ENCODE results near the gene SEMA4C. TPM values are rescaled to one million over a fixed set of nuclear protein-coding genes. Genes with fewer than 3 reads are reported as not detected.

Gene SEMA4C
- total and polyA plus RNA-seq, 9 of the 15 experiments (the other 6 are each of a cell fraction or from before 2014, with no cell fraction given) = 0.32 to 59.7 (median 23.9) TPM

DNA sequence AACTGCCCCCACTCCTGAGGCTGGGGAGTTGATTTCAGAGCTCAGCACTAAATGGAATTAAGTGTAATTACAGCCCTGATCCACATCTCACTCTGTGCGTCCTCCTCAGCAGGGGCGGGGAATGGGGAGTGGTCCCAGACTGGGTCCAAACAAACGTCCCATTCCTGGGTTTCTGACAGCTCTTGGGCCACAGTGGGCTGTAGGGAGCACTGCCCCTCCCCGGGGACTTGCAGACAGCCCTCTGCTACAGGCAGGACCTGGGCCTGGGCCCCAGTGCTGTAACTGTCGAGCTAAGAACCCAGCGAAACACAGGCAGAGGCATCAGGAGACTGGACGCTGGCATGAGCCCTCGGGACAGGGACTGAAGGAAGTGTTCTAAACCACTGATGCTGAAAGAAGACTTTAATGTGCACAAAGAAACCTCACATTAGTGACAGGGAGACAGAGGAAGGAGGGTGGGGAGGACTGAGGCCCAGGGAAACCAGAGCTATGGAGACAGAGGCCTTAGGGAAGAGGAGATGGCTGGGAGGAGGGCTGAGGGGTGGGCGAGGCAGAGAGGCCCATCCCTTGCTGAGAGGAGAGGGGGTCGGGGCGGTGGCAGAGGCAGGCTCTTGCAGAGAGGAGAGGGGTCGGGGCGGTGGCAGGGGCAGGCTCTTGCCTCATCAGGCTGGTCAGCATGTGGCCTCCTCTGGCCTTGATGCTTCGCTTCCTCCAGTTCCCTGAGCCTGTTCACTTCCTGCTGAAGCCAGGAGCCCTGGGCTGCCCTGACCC, 5.8 kb upstream of the SEMA4C start (continued):
- TF ChIP-seq, protein P1, sequence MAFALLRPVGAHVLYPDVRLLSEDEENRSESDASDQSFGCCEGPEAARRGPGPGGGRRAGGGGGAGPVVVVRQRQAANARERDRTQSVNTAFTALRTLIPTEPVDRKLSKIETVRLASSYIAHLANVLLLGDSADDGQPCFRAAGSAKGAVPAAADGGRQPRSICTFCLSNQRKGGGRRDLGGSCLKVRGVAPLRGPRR (CRISPR knock-in tag; IDR thresholded peaks at IDR 0.05) = no peak
- TF ChIP-seq ETV1 (tag; conservative IDR thresholded peaks at IDR 0.05; ENCODE audit: low read depth) (no peak), MAZ (CRISPR knock-in tag; conservative IDR thresholded peaks at IDR 0.05 in 1 of 2, IDR thresholded peaks at IDR 0.05 in 1 of 2) (0 out of 4 replicates have a peak, but pooled peaks of 1 of the 2 experiments have one; percentile 26), CTBP1 (IDR thresholded peaks at IDR 0.05; ENCODE audit: borderline replicate concordance) (no peak), ETV6 (IDR thresholded peaks at IDR 0.05; ENCODE audit: borderline replicate concordance in 1 of 2, low read depth in 2 of 2, low read length in 1 of 2) (no peak), ETV6 (CRISPR knock-in tag; IDR thresholded peaks at IDR 0.05; ENCODE audit: borderline replicate concordance) (0 out of 2 replicates have a peak, but pooled peaks have one; percentile 45), ZNF121 (CRISPR knock-in tag; conservative IDR thresholded peaks at IDR 0.05) (no peak), RBBP5 (IDR thresholded peaks at IDR 0.05; ENCODE audit: borderline replicate concordance, insufficient read depth, low read length, poor library complexity, severe bottlenecking) (no peak), ZNF584 (CRISPR knock-in tag; IDR thresholded peaks at IDR 0.05; ENCODE audit: low read depth) (no peak), MXI1 (IDR thresholded peaks at IDR 0.05; ENCODE audit: low read depth, low read length) (no peak), FOSL1 (tag; conservative IDR thresholded peaks at IDR 0.05) (no peak), POLR2B (IDR thresholded peaks at IDR 0.05; ENCODE audit: low read depth, partially characterized antibody) (peak; percentile 52), ZNF696 (CRISPR knock-in tag; conservative IDR thresholded peaks at IDR 0.05) (no peak), KDM1A (IDR thresholded peaks at IDR 0.05) (no peak)
- TF ChIP-seq, protein P2, sequence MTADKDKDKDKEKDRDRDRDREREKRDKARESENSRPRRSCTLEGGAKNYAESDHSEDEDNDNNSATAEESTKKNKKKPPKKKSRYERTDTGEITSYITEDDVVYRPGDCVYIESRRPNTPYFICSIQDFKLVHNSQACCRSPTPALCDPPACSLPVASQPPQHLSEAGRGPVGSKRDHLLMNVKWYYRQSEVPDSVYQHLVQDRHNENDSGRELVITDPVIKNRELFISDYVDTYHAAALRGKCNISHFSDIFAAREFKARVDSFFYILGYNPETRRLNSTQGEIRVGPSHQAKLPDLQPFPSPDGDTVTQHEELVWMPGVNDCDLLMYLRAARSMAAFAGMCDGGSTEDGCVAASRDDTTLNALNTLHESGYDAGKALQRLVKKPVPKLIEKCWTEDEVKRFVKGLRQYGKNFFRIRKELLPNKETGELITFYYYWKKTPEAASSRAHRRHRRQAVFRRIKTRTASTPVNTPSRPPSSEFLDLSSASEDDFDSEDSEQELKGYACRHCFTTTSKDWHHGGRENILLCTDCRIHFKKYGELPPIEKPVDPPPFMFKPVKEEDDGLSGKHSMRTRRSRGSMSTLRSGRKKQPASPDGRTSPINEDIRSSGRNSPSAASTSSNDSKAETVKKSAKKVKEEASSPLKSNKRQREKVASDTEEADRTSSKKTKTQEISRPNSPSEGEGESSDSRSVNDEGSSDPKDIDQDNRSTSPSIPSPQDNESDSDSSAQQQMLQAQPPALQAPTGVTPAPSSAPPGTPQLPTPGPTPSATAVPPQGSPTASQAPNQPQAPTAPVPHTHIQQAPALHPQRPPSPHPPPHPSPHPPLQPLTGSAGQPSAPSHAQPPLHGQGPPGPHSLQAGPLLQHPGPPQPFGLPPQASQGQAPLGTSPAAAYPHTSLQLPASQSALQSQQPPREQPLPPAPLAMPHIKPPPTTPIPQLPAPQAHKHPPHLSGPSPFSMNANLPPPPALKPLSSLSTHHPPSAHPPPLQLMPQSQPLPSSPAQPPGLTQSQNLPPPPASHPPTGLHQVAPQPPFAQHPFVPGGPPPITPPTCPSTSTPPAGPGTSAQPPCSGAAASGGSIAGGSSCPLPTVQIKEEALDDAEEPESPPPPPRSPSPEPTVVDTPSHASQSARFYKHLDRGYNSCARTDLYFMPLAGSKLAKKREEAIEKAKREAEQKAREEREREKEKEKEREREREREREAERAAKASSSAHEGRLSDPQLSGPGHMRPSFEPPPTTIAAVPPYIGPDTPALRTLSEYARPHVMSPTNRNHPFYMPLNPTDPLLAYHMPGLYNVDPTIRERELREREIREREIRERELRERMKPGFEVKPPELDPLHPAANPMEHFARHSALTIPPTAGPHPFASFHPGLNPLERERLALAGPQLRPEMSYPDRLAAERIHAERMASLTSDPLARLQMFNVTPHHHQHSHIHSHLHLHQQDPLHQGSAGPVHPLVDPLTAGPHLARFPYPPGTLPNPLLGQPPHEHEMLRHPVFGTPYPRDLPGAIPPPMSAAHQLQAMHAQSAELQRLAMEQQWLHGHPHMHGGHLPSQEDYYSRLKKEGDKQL (CRISPR knock-in tag; IDR thresholded peaks at IDR 0.05; ENCODE audit: borderline replicate concordance) = no peak
- TF ChIP-seq, protein P3, sequence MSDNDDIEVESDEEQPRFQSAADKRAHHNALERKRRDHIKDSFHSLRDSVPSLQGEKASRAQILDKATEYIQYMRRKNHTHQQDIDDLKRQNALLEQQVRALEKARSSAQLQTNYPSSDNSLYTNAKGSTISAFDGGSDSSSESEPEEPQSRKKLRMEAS (CRISPR knock-in tag; IDR thresholded peaks at IDR 0.05) = no peak
- TF ChIP-seq, protein P4, sequence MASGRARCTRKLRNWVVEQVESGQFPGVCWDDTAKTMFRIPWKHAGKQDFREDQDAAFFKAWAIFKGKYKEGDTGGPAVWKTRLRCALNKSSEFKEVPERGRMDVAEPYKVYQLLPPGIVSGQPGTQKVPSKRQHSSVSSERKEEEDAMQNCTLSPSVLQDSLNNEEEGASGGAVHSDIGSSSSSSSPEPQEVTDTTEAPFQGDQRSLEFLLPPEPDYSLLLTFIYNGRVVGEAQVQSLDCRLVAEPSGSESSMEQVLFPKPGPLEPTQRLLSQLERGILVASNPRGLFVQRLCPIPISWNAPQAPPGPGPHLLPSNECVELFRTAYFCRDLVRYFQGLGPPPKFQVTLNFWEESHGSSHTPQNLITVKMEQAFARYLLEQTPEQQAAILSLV (tag; IDR thresholded peaks at IDR 0.05) = no peak
- TF ChIP-seq, protein P5, sequence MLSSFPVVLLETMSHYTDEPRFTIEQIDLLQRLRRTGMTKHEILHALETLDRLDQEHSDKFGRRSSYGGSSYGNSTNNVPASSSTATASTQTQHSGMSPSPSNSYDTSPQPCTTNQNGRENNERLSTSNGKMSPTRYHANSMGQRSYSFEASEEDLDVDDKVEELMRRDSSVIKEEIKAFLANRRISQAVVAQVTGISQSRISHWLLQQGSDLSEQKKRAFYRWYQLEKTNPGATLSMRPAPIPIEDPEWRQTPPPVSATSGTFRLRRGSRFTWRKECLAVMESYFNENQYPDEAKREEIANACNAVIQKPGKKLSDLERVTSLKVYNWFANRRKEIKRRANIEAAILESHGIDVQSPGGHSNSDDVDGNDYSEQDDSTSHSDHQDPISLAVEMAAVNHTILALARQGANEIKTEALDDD (IDR thresholded peaks at IDR 0.05) = no peak
